ENCODE measurements around the gene EXD2. TPM values are rescaled to one million over a fixed set of nuclear protein-coding genes. Genes with fewer than 3 reads are reported as not detected.
"Not testable (repeated sequence)": the region's sequence is repeated elsewhere in the genome, so short reads cannot be mapped to it uniquely, and the experiment has no call there.

EXD2 gene
- total and polyA plus RNA-seq, 5 donors from 2014 or later, result 4.2 to 7.9 (median 5.9) TPM

- Mint-ChIP-seq H3K27ac (no peak overlapping the region), H3K9me3 (no peaks in the 10 kb centered on the region), H3K4me1 (no peaks in the 10 kb centered on the region), H3K27me3 (peaks cover 10% of the 10 kb centered on the region), H3K4me3 (no peak overlapping the region), H3K36me3 (no peaks in the 10 kb centered on the region)
- Histone ChIP-seq H3K36me3 (ENCODE audit: control insufficient read depth, insufficient read depth, low read length) (no peaks in the 10 kb centered on the region), H3K27me3 (ENCODE audit: control insufficient read depth, insufficient read depth, low read length) (no peaks in the 10 kb centered on the region), H3K9me3 (ENCODE audit: control insufficient read depth in 2 of 2, low read length in 2 of 2) (no peaks in the 10 kb centered on the region), H3K27ac (ENCODE audit: insufficient read depth, low read length, poor library complexity, severe bottlenecking) (no peak overlapping the region), H3K4me1 (ENCODE audit: control insufficient read depth, insufficient read depth, low read length, poor library complexity, severe bottlenecking) (no peaks in the 10 kb centered on the region), H3K4me3 (ENCODE audit: low read depth, low read length) (no peak overlapping the region)
- no peak for DNase-seq
- no peak for ATAC-seq (ENCODE audit: low read depth in 2 of 2)
Observed at GRCh38 chr14:69284170-69284569, 92.9 kb downstream of the EXD2 start.

- no peak overlapping the region for H3K27ac Mint-ChIP-seq
- no peaks in the 10 kb centered on the region for H3K9me3 Mint-ChIP-seq
- H3K36me3 ChIP-seq (ENCODE audit: control insufficient read depth, insufficient read depth, low read length), result no peaks in the 10 kb centered on the region
- no peak overlapping the region for H3K4me3 Mint-ChIP-seq
- ATAC-seq (ENCODE audit: low read depth in 2 of 2), result no peak
- H3K27me3 Mint-ChIP-seq, result peaks cover 5% of the 10 kb centered on the region
- no peaks in the 10 kb centered on the region for H3K9me3 ChIP-seq (ENCODE audit: control insufficient read depth in 2 of 2, low read length in 2 of 2)
- DNase-seq, result no peak
- H3K27me3 ChIP-seq (ENCODE audit: control insufficient read depth, insufficient read depth, low read length), result no peaks in the 10 kb centered on the region
- H3K4me1 Mint-ChIP-seq, result no peaks in the 10 kb centered on the region
- no peaks in the 10 kb centered on the region for H3K4me1 ChIP-seq (ENCODE audit: control insufficient read depth, insufficient read depth, low read length, poor library complexity, severe bottlenecking)
- H3K4me3 ChIP-seq (ENCODE audit: low read depth, low read length), result no peak overlapping the region
- H3K27ac ChIP-seq (ENCODE audit: insufficient read depth, low read length, poor library complexity, severe bottlenecking), result no peak overlapping the region
- H3K36me3 Mint-ChIP-seq, result no peaks in the 10 kb centered on the region
Observed at GRCh38 chr14:69285661-69286255, 94.5 kb downstream of the EXD2 start.

GRCh38 chr14:69287098-69288010 lies 96.1 kb downstream of the EXD2 start:
- Mint-ChIP-seq H3K36me3 (no peaks in the 10 kb centered on the region), H3K9me3 (no peaks in the 10 kb centered on the region), H3K4me1 (no peaks in the 10 kb centered on the region), H3K27me3 (peaks cover 1% of the 10 kb centered on the region), H3K27ac (peak overlapping the region in 1 of 3 donors; percentile 28), H3K4me3 (no peak overlapping the region)
- Histone ChIP-seq H3K4me3 (ENCODE audit: low read depth, low read length) (no peak overlapping the region), H3K4me1 (ENCODE audit: control insufficient read depth, insufficient read depth, low read length, poor library complexity, severe bottlenecking) (no peaks in the 10 kb centered on the region), H3K9me3 (ENCODE audit: control insufficient read depth in 2 of 2, low read length in 2 of 2) (no peaks in the 10 kb centered on the region), H3K27ac (ENCODE audit: insufficient read depth, low read length, poor library complexity, severe bottlenecking) (no peak overlapping the region), H3K36me3 (ENCODE audit: control insufficient read depth, insufficient read depth, low read length) (no peaks in the 10 kb centered on the region), H3K27me3 (ENCODE audit: control insufficient read depth, insufficient read depth, low read length) (no peaks in the 10 kb centered on the region)
- DNase-seq (no peak), ATAC-seq (ENCODE audit: low read depth in 2 of 2) (no peak)

GRCh38 chr14:69288011-69288771 lies 96.9 kb downstream of the EXD2 start:
- Mint-ChIP-seq H3K4me1 (no peaks in the 10 kb centered on the region), H3K9me3 (no peaks in the 10 kb centered on the region), H3K4me3 (no peak overlapping the region), H3K27ac (no peak overlapping the region), H3K36me3 (no peaks in the 10 kb centered on the region), H3K27me3 (no peaks in the 10 kb centered on the region)
- Histone ChIP-seq H3K4me1 (ENCODE audit: control insufficient read depth, insufficient read depth, low read length, poor library complexity, severe bottlenecking) (no peaks in the 10 kb centered on the region), H3K36me3 (ENCODE audit: control insufficient read depth, insufficient read depth, low read length) (no peaks in the 10 kb centered on the region), H3K4me3 (ENCODE audit: low read depth, low read length) (no peak overlapping the region), H3K27ac (ENCODE audit: insufficient read depth, low read length, poor library complexity, severe bottlenecking) (no peak overlapping the region), H3K27me3 (ENCODE audit: control insufficient read depth, insufficient read depth, low read length) (no peaks in the 10 kb centered on the region), H3K9me3 (ENCODE audit: control insufficient read depth in 2 of 2, low read length in 2 of 2) (no peaks in the 10 kb centered on the region)
- DNase-seq, result no peak
- no peak for ATAC-seq (ENCODE audit: low read depth in 2 of 2)

GRCh38 chr14:69288956-69289705 lies 97.8 kb downstream of the EXD2 start:
- Mint-ChIP-seq H3K36me3 (no peaks in the 10 kb centered on the region), H3K9me3 (no peaks in the 10 kb centered on the region), H3K4me1 (no peaks in the 10 kb centered on the region), H3K4me3 (no peak overlapping the region), H3K27ac (no peak overlapping the region), H3K27me3 (no peaks in the 10 kb centered on the region)
- H3K9me3 ChIP-seq (ENCODE audit: control insufficient read depth in 2 of 2, low read length in 2 of 2), result no peaks in the 10 kb centered on the region
- H3K4me1 ChIP-seq (ENCODE audit: control insufficient read depth, insufficient read depth, low read length, poor library complexity, severe bottlenecking), result no peaks in the 10 kb centered on the region
- DNase-seq (no peak), ATAC-seq (ENCODE audit: low read depth in 2 of 2) (no peak)
- H3K27me3 ChIP-seq (ENCODE audit: control insufficient read depth, insufficient read depth, low read length), result no peaks in the 10 kb centered on the region
- no peaks in the 10 kb centered on the region for H3K36me3 ChIP-seq (ENCODE audit: control insufficient read depth, insufficient read depth, low read length)
- H3K27ac ChIP-seq (ENCODE audit: insufficient read depth, low read length, poor library complexity, severe bottlenecking), result no peak overlapping the region
- no peak overlapping the region for H3K4me3 ChIP-seq (ENCODE audit: low read depth, low read length)

GRCh38 chr14:69289811-69290520 lies 98.7 kb downstream of the EXD2 start:
- no peaks in the 10 kb centered on the region for H3K9me3 ChIP-seq (ENCODE audit: control insufficient read depth in 2 of 2, low read length in 2 of 2)
- H3K36me3 ChIP-seq (ENCODE audit: control insufficient read depth, insufficient read depth, low read length), result no peaks in the 10 kb centered on the region
- no peak for ATAC-seq (ENCODE audit: low read depth in 2 of 2)
- no peaks in the 10 kb centered on the region for H3K27me3 ChIP-seq (ENCODE audit: control insufficient read depth, insufficient read depth, low read length)
- H3K27ac ChIP-seq (ENCODE audit: insufficient read depth, low read length, poor library complexity, severe bottlenecking), result no peak overlapping the region
- Mint-ChIP-seq H3K27ac (no peak overlapping the region), H3K4me3 (no peak overlapping the region), H3K4me1 (no peaks in the 10 kb centered on the region), H3K27me3 (no peaks in the 10 kb centered on the region), H3K36me3 (no peaks in the 10 kb centered on the region), H3K9me3 (no peaks in the 10 kb centered on the region)
- no peaks in the 10 kb centered on the region for H3K4me1 ChIP-seq (ENCODE audit: control insufficient read depth, insufficient read depth, low read length, poor library complexity, severe bottlenecking)
- no peak overlapping the region for H3K4me3 ChIP-seq (ENCODE audit: low read depth, low read length)
- no peak for DNase-seq

- H3K27me3 Mint-ChIP-seq; H3K4me3 Mint-ChIP-seq; H3K9me3 ChIP-seq (ENCODE audit: control insufficient read depth in 2 of 2, low read length in 2 of 2); H3K36me3 ChIP-seq (ENCODE audit: control insufficient read depth, insufficient read depth, low read length); DNase-seq; H3K4me1 ChIP-seq (ENCODE audit: control insufficient read depth, insufficient read depth, low read length, poor library complexity, severe bottlenecking); H3K36me3 Mint-ChIP-seq; H3K27ac Mint-ChIP-seq; H3K4me3 ChIP-seq (ENCODE audit: low read depth, low read length); H3K9me3 Mint-ChIP-seq; H3K4me1 Mint-ChIP-seq; H3K27me3 ChIP-seq (ENCODE audit: control insufficient read depth, insufficient read depth, low read length); H3K27ac ChIP-seq (ENCODE audit: insufficient read depth, low read length, poor library complexity, severe bottlenecking); ATAC-seq (ENCODE audit: low read depth in 2 of 2): not testable (repeated sequence)
Observed at GRCh38 chr14:69290881-69291280, 99.6 kb downstream of the EXD2 start.
